WTC11 (cell line): ENCODE measurements around the gene CBFA2T3. TPM values are rescaled to one million over a fixed set of nuclear protein-coding genes. Genes with fewer than 3 reads are reported as not detected.
A peak's percentile ranks its signal among the peaks of the same experiment; 100 is the strongest.

Experiments
- ATAC-seq: fragments of 200-7000 bp; cut with Tn5 transposase; 2 replicates; pipeline ENCODE4 v1.10.0; 2021; ENCODE audit warnings: mild to moderate bottlenecking, moderate library complexity
- CTCF ChIA-PET: fragments of 300-600 bp; sonication (Branson Sonifier 250); formaldehyde crosslinking; loops from one replicate; lab custom pipeline; 2021; ENCODE audit warnings: antibody characterized with exemption; lab: Charles Lee
- POLR2A ChIA-PET: fragments of 350-600 bp; sonication (Branson Sonifier 250); formaldehyde crosslinking; loops from one replicate; lab custom pipeline; 2021; ENCODE audit warnings: antibody characterized with exemption; lab: Charles Lee
- DNase-seq: peaks from one replicate; pipeline ENCODE4 v3.0.0; 2021; ENCODE audit warnings: low spot score
- H3K27ac Mint-ChIP-seq: 2 replicates; pipeline ENCODE4 v1.8.0; 2021; ENCODE audit warnings: mixed read lengths
- H3K27me3 Mint-ChIP-seq: 2 replicates; pipeline ENCODE4 v1.8.0; 2021; ENCODE audit warnings: low read depth, mild to moderate bottlenecking, moderate library complexity, mixed read lengths
- H3K36me3 Mint-ChIP-seq: 2 replicates; pipeline ENCODE4 v1.8.0; 2021; ENCODE audit warnings: mixed read lengths
- H3K4me1 Mint-ChIP-seq: 2 replicates; pipeline ENCODE4 v1.8.0; 2022; ENCODE audit warnings: mixed read lengths
- H3K4me3 Mint-ChIP-seq: 2 replicates; pipeline ENCODE4 v1.8.0; 2021; ENCODE audit warnings: mild to moderate bottlenecking, moderate library complexity, mixed read lengths
- H3K9me3 Mint-ChIP-seq: 2 replicates; pipeline ENCODE4 v1.8.0; 2021; ENCODE audit warnings: mixed read lengths
- ARID4B ChIP-seq: sonication (generic); formaldehyde crosslinking; IDR thresholded peaks from 2 replicates; pipeline ENCODE4 v1.8.0; 2023; ENCODE audit warnings: missing genetic modification reagents, mild to moderate bottlenecking, borderline replicate concordance
- ATF1 ChIP-seq: sonication (generic); formaldehyde crosslinking; IDR thresholded peaks from 2 replicates; pipeline ENCODE4 v1.8.1; 2023; ENCODE audit warnings: mild to moderate bottlenecking, moderate library complexity, missing genetic modification reagents
- CBFB ChIP-seq: sonication (generic); formaldehyde crosslinking; IDR thresholded peaks from 2 replicates; pipeline ENCODE4 v1.8.1; 2022; ENCODE audit warnings: mild to moderate bottlenecking, low read depth, missing genetic modification reagents
- E2F1 ChIP-seq: sonication (generic); formaldehyde crosslinking; IDR thresholded peaks from 2 replicates; pipeline ENCODE4 v1.8.0; 2022; ENCODE audit warnings: mild to moderate bottlenecking, missing genetic modification reagents
- FOXP4 ChIP-seq: sonication (generic); formaldehyde crosslinking; IDR thresholded peaks from 2 replicates; pipeline ENCODE4 v1.8.0; 2022; ENCODE audit warnings: mild to moderate bottlenecking, missing genetic modification reagents
- GRHL2 ChIP-seq: fragments of 250-450 bp; sonication (Bioruptor Pico); IDR thresholded peaks from 2 replicates; pipeline ENCODE4 v1.8.0; 2022; ENCODE audit warnings: mild to moderate bottlenecking, moderate library complexity; ENCODE audit not compliant: insufficient replicate concordance, severe bottlenecking
- IRF2 ChIP-seq: sonication (generic); formaldehyde crosslinking; IDR thresholded peaks from 2 replicates; pipeline ENCODE4 v1.8.0; 2022; ENCODE audit warnings: low read depth, missing genetic modification reagents, borderline replicate concordance
- OVOL2 ChIP-seq: fragments of 250-450 bp; sonication (Bioruptor Pico); IDR thresholded peaks from 2 replicates; pipeline ENCODE4 v1.9.0; 2021; ENCODE audit warnings: mild to moderate bottlenecking, borderline replicate concordance
- RELA ChIP-seq: sonication (generic); formaldehyde crosslinking; IDR thresholded peaks from 2 replicates; pipeline ENCODE4 v1.8.1; 2022; ENCODE audit warnings: missing genetic modification reagents, mild to moderate bottlenecking, borderline replicate concordance
- ZSCAN18 ChIP-seq: fragments of 250-450 bp; sonication (Bioruptor Pico); IDR thresholded peaks from 2 replicates; pipeline ENCODE4 v2.1.2; 2022; ENCODE audit warnings: mild to moderate bottlenecking, moderate library complexity
- total RNA-seq: library from RNA; stranded (reverse); gene quantifications from 3 replicates; pipeline ENCODE4 v1.2.3, GENCODE V29; 2021

CBFA2T3 gene
- total RNA-seq, 1 experiment from 2014 or later: 2.6 TPM

GRCh38 chr16:88939972-88940861 is 36.8 kb downstream of the CBFA2T3 start:
- CTCF ChIA-PET: interaction anchor here (0.8 to 1.8 kb wide), 5 partner anchors 11 to 227 kb away, joined by 3 to 13 read pairs (median 3); no protein-coding TSS in a partner anchor

GRCh38 chr16:88939245-88939971 is 37.6 kb downstream of the CBFA2T3 start:
- CTCF ChIA-PET: no interaction called here
- TF ChIP-seq ATF1 (CRISPR knock-in tag): no peak
- Mint-ChIP-seq H3K9me3 (no peaks in the 10 kb centered on the region), H3K4me3 (peak overlapping the region; percentile 29), H3K27ac (no peak overlapping the region), H3K4me1 (no peaks in the 10 kb centered on the region), H3K36me3 (no peaks in the 10 kb centered on the region), H3K27me3 (peaks cover 29% of the 10 kb centered on the region)
- DNase-seq: no peak
- no peak for ATAC-seq
- POLR2A ChIA-PET: no interaction called here

More at GRCh38 chr16:88939972-88940861, 36.8 kb downstream of the CBFA2T3 start:
- no peaks in the 10 kb centered on the region for H3K36me3 Mint-ChIP-seq
- POLR2A ChIA-PET: no interaction called here
- ATAC-seq (peak; percentile 41), DNase-seq (peak; percentile 44)
- H3K4me3 Mint-ChIP-seq: peak overlapping the region; percentile 46
- H3K4me1 Mint-ChIP-seq: no peaks in the 10 kb centered on the region
- H3K9me3 Mint-ChIP-seq: no peaks in the 10 kb centered on the region
- TF ChIP-seq E2F1 (no peak), RELA (CRISPR knock-in tag) (peak; percentile 5; the same call in 1 of the 2 replicates)
- H3K27me3 Mint-ChIP-seq: peaks cover 29% of the 10 kb centered on the region
- no peak overlapping the region for H3K27ac Mint-ChIP-seq

GRCh38 chr16:88938777-88939244 is 38.2 kb downstream of the CBFA2T3 start:
- CTCF ChIA-PET: no interaction called here
- Mint-ChIP-seq H3K36me3 (no peaks in the 10 kb centered on the region), H3K27me3 (peaks cover 29% of the 10 kb centered on the region), H3K9me3 (no peaks in the 10 kb centered on the region), H3K4me3 (no peak overlapping the region), H3K27ac (no peak overlapping the region), H3K4me1 (no peaks in the 10 kb centered on the region)
- DNase-seq (no peak), ATAC-seq (no peak)
- POLR2A ChIA-PET: no interaction called here
- TF ChIP-seq FOXP4 (CRISPR knock-in tag): no peak
- no peak for TF ChIP-seq IRF2 (CRISPR knock-in tag)
- TF ChIP-seq OVOL2 (CRISPR knock-in tag): no peak
- TF ChIP-seq ZSCAN18 (CRISPR knock-in tag): no peak
- no peak for TF ChIP-seq CBFB
- no peak for TF ChIP-seq ARID4B (CRISPR knock-in tag)
- no peak for TF ChIP-seq GRHL2 (CRISPR knock-in tag)
